HG02571 (cell line): ENCODE data around the gene CDKN1C.

Experiments
- ATAC-seq: cut with Tn5 transposase; IDR thresholded peaks from one replicate; pipeline ENCODE4 v1.9.1; 2021; ENCODE audit warnings: mild to moderate bottlenecking, moderate library complexity; ENCODE audit not compliant: unreplicated experiment

The CDKN1C gene

GRCh38 chr11:2870460-2870859, 15.1 kb downstream of the CDKN1C start:
- ATAC-seq, result no peak

- no peak for ATAC-seq
Measured at GRCh38 chr11:2869561-2870427, 15.8 kb downstream of the CDKN1C start.

GRCh38 chr11:2869134-2869526, 16.4 kb downstream of the CDKN1C start:
- ATAC-seq, result no peak

- ATAC-seq, result no peak
Measured at GRCh38 chr11:2868506-2869133, 17.0 kb downstream of the CDKN1C start.

- no peak for ATAC-seq
Measured at GRCh38 chr11:2867722-2868505, 17.7 kb downstream of the CDKN1C start.

GRCh38 chr11:2867142-2867541, 18.4 kb downstream of the CDKN1C start:
- no peak for ATAC-seq

GRCh38 chr11:2865922-2866577, 19.5 kb downstream of the CDKN1C start:
- no peak for ATAC-seq

- no peak for ATAC-seq
Measured at GRCh38 chr11:2864901-2865300, 20.7 kb downstream of the CDKN1C start.

- ATAC-seq, result no peak
Measured at GRCh38 chr11:2863276-2863618, 22.3 kb downstream of the CDKN1C start.

- ATAC-seq, result no peak
Measured at GRCh38 chr11:2862395-2863275, 22.9 kb downstream of the CDKN1C start.

- ATAC-seq, result no peak
Measured at GRCh38 chr11:2860636-2861035, 24.9 kb downstream of the CDKN1C start.

- no peak for ATAC-seq
Measured at GRCh38 chr11:2859699-2860037, 25.9 kb downstream of the CDKN1C start.

- no peak for ATAC-seq
Measured at GRCh38 chr11:2858995-2859698, 26.4 kb downstream of the CDKN1C start.

GRCh38 chr11:2857918-2858317, 27.7 kb downstream of the CDKN1C start:
- ATAC-seq, result no peak

- ATAC-seq, result no peak
Measured at GRCh38 chr11:2857276-2857675, 28.3 kb downstream of the CDKN1C start.

GRCh38 chr11:2855162-2855561, 30.4 kb downstream of the CDKN1C start:
- ATAC-seq, result no peak

GRCh38 chr11:2853997-2854560, 31.5 kb downstream of the CDKN1C start:
- ATAC-seq, result no peak

GRCh38 chr11:2853401-2853800, 32.2 kb downstream of the CDKN1C start:
- ATAC-seq, result no peak

- ATAC-seq, result no peak
Measured at GRCh38 chr11:2849994-2850770, 35.4 kb downstream of the CDKN1C start.
